NCI-H2081 (cell line): ENCODE data around the gene SLC25A30.
"Not testable (repeated sequence)": the region's sequence is repeated elsewhere in the genome, so short reads cannot be mapped to it uniquely, and the experiment has no call there.

ENCODE experiments used
- DNase-seq, 2 experiments: peaks; one replicate each; lab custom pipeline; 2025; lab: John Stamatoyannopoulos, UW

SLC25A30 gene

GRCh38 chr13:45391926-45392325 lies 26.2 kb downstream of the SLC25A30 start:
- no peak for DNase-seq

DNA sequence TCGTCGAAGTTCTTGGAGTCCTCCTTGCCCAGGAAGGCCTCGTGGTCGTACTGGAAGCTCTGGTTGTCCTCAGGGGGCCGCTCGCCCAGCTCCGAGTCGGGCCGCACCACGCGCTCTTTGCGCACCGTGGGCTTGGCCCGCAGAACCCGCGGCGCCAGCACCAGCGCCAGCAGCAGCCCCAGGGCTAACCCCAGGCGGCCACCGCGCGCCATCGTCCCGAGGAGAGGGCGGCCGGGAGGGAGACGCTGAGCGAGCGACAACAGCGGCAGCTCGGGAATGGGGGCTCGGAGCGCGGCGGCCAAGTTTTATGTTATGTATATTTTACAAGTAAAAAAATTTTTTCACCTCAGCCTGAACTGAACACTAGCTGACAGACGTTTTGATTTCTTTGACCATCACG lies 27.0 kb downstream of the SLC25A30 start:
- not testable (repeated sequence) for DNase-seq

DNA sequence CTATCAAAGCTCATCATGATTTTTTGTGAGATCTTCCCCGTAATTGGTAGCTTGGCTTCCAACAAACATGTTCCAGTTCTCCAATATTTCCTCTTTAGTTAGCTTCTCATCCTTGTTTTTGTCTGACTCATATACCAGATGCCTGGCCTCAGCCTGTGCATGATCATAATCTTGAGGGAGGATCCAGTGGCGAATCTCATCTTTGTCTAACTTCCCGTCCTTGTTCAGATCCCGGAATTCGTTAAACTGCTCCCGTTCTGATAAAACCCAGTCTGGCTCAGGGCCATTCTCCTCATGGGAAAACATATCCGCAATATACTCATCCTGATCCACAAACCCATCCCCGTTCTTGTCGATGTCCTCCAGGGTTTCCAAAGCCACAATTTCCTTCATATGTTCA lies 27.8 kb downstream of the SLC25A30 start:
- DNase-seq = not testable (repeated sequence)

GRCh38 chr13:45388664-45389063 lies 29.5 kb downstream of the SLC25A30 start:
- no peak for DNase-seq

DNA sequence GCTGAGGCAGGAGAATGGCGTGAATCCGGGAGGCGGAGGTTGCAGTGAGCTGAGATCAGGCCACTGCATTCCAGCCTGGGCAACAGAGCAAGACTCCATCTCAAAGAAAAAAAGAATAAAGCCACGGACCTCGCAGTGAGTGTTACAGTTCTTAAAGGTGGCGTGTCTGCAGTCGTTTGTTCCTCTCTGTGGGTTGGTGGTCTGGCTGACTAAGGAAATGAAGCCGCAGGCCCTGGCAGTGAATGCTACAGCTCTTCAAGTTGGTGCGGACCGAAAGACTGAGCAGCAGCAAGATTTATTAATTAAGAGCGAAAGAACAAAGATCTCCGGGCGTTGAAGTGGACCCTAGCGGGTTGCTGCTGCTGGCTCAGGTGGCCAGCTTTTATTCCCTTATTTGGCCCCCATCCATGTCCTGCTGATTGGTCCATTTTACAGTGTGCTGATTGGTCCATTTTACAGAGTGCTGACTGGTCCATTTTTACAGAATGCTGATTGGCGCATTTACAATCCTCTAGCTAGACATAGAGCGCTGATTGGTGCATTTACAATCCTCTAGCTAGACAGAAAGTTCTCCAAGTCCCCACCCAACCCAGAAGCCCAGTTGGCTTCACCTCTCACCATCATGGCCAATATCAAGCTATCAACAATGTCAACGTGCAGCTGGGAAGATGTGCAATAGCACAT lies 31.1 kb downstream of the SLC25A30 start:
- DNase-seq = not testable (repeated sequence)

GRCh38 chr13:45385907-45386553 lies 32.1 kb downstream of the SLC25A30 start:
- no peak for DNase-seq

DNA sequence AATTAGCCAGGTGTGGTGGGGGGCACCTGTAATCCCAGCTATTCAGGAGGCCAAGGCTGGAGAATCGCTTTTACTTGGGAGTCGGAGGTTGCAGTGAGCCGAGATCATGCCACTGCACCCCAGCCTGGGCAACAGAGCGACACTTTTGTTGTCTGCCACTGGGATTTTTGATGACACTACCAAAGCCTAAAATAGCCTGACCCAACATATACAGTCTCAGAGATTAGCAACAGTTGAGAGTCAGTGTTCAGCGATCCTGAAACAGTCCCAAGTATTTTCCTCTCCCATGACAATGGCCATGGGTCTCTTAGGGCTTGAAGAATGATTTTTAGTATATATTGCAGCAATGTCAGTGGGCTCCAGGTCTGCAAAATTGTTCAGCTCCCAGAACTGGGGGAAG lies 32.9 kb downstream of the SLC25A30 start:
- no peak for DNase-seq

- no peak for DNase-seq
These were observed 33.5 kb downstream of the SLC25A30 start for GRCh38 chr13:45384474-45385174.

DNA sequence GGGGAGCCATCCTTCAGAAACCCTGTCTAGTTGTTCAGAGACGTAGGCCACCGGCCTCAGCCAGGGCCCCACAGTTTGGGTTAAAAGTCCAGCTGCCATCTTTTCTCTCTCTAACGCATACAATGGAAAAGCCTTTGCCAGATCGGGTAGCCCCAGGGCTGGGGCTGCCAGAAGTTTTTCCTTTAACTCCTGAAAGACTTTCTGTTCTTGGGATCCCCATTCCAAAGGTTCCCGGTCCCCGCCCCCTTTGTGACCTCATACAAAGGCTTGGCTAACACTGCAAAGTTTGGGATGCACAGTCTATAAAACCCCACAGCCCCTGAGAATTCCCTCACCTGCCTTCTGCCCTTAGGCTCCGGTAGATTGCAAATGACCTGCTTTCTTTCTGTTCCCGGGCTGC lies 35.4 kb downstream of the SLC25A30 start:
- DNase-seq = not testable (repeated sequence)

DNA sequence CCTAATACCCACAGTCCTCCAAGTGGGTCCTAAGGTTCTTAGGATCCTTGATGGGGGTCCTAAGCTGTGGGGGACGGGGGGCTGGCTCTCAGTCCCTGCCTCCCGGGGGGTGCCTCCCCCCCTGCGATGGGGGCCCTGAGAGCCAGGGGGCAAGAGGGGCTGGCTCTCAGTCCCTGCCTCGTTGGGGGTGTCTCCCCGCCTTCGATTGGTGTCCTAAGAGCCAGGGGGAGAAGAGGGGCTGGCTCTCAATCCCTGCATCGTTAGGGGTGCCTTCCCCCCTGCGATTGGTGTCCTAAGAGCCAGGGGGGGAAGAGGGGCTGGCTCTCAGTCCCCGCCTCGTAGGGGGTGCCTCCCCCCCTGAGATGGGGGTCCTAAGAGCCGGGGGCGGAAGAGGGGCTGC lies 37.0 kb downstream of the SLC25A30 start:
- no peak for DNase-seq

DNA sequence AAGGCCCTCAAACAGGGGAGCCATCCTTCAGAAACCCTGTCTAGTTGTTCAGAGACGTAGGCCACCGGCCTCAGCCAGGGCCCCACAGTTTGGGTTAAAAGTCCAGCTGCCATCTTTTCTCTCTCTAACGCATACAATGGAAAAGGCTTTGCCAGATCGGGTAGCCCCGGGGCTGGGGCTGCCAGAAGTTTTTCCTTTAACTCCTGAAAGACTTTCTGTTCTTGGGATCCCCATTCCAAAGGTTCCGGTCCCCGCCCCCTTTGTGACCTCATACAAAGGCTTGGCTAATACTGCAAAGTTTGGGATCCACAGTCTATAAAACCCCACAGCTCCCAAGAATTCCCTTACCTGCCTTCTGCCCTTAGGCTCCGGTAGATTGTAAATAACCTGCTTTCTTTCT lies 37.5 kb downstream of the SLC25A30 start:
- DNase-seq = not testable (repeated sequence)

DNA sequence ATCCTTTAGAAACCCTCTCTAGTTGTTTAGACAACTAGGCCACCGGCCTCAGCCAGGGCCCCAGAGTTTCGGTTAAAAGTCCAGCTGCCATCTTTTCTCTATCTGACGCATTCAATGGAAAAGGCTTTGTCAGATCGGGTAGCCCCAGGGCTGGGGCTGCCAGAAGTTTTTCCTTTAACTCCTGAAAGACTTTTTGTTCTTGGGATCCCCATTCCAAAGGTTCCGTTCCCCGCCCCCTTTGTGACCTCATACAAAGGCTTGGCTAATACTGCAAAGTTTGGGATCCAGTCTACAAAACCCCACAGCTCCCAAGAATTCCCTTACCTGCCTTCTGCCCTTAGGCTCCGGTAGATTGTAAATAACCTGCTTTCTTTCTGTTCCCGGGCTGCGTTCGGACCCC lies 38.7 kb downstream of the SLC25A30 start:
- DNase-seq = not testable (repeated sequence)

GRCh38 chr13:45378786-45379185 lies 39.4 kb downstream of the SLC25A30 start:
- not testable (repeated sequence) for DNase-seq

DNA sequence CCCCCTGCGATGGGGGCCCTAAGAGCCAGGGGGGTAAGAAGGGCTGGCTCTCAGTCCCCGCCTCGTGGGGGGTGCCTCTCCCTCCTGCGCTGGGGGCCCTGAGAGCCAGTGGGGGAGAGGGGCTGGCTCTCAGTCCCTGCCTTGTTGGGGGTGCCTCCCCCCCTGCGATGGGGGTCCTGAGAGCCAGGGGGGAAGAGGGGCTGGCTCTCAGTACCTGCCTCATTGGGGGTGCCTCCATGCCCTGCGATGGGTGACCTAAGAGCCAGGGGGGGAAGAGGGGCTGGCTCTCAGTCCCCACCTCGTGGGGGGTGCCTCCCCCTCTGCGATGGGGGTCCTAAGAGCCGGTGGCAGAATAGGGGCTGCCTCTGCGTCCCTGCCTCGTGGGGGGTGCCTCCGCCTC lies 40.9 kb downstream of the SLC25A30 start:
- DNase-seq = not testable (repeated sequence)

DNA sequence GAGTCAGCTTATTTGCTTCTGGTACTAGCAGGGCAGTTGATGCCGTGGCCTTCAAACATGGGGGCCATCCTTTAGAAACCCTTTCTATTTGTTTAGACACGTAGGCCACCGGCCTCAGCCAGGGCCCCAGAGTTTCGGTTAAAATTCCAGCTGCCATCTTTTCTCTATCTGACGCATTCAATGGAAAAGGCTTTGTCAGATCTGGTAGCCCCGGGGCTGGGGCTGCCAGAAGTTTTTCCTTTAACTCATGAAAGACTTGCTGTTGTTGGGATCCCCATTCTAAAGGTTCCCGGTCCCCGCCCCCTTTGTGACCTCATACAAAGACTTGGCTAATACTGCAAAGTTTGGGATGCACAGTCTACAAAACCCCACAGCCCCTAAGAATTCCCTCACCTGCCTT lies 41.5 kb downstream of the SLC25A30 start:
- not testable (repeated sequence) for DNase-seq

DNA sequence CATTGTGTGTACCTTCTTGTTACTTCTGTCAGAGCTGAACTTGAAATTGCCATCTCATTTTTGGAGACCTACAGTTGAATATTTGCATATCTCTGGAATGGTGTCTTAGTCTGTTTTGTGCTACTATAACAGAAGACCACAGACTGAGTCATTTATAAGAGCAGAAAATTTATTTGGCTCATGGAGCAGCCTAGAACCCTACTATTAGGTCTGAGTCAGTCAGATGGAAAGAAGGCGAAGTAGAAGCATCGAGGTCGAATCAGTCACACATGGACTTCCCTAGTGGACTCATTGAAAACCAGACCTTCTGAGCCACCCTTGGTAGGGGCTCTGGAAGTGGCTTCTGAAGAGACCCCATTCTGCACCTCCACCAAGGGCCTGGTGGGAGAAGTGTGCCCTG lies 43.3 kb downstream of the SLC25A30 start:
- DNase-seq = no peak

DNA sequence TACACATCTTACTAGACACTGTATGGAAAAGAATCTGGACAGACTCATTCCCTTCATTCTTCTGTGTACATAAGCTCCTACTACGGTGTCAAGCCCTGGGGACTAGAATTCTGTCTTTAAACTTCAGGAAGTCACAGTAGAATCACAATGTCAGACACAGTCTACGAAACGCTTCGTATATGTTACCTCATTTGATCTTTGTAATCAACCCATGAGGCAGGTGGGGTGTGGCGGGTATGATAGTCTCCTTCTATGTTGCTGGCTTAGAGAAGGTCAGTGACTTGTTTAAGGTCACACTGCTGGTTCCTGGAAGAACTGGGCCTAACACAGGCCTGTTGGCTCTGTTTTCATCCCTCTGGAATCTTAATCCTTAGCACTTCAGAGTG lies 45.0 kb downstream of the SLC25A30 start:
- DNase-seq = no peak

- no peak for DNase-seq
These were observed 45.7 kb downstream of the SLC25A30 start for GRCh38 chr13:45372189-45373161.

GRCh38 chr13:45370922-45371406 lies 47.2 kb downstream of the SLC25A30 start:
- DNase-seq = peak; percentile 43 to 50

GRCh38 chr13:45369116-45369515 lies 49.1 kb downstream of the SLC25A30 start:
- no peak for DNase-seq

DNA sequence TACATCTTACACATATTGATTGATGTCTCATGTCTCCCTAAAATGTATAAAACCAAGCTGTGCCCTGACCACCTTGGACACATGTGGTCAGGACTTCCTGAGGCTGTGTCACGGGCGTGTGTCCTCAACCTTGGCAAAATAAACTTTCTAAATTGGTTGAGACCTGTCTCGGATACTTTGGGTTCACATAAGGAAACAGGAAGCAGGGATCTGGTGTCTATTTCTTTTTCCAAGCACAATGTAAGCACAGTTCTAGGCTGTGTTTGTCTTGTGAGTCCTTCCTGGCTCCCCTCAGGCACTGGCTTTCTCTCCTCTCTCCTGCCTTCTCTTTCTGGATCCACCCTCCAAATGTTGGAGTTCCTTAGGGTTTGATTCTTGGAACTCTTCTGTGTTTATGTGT lies 49.6 kb downstream of the SLC25A30 start:
- DNase-seq = no peak

GRCh38 chr13:45368005-45368404 lies 50.2 kb downstream of the SLC25A30 start:
- no peak for DNase-seq
